Thoracic aorta (tissue), 2 donors: Measurements from ENCODE around the gene RNF19B. TPM values are rescaled to one million over a fixed set of nuclear protein-coding genes. Genes with fewer than 3 reads are reported as not detected.

ENCODE experiments used
- ATAC-seq: fragments of 150-250 bp; one replicate; pipeline ENCODE4 v1.8.0; 2017; ENCODE audit warnings: low read depth; ENCODE audit not compliant: insufficient number of reproducible peaks, low FRiP score
- DNase-seq: peaks from one replicate; pipeline ENCODE4 v3.0.0-alpha.2; 2020; ENCODE audit warnings: low spot score
- H3K27ac ChIP-seq, 2 donors: fragments of 200-600 bp; sonication (generic); 1 replicate in 1 of 2; 2 replicates in 1 of 2; pipeline ENCODE4 v1.5.1; 2016; ENCODE audit warnings: mild to moderate bottlenecking in 2 of 2, moderate library complexity in 2 of 2
- H3K27me3 ChIP-seq: fragments of 200-600 bp; sonication (generic); replicated peaks from 2 replicates; pipeline ENCODE4 v1.6.0; 2016; ENCODE audit warnings: mild to moderate bottlenecking; ENCODE audit not compliant: insufficient read depth
- H3K36me3 ChIP-seq: fragments of 200-600 bp; sonication (generic); one replicate; pipeline ENCODE4 v1.5.1; 2016
- H3K4me1 ChIP-seq, 2 donors: fragments of 200-600 bp; sonication (generic); 1 replicate in 1 of 2; 2 replicates in 1 of 2; pipeline versions ENCODE4 v1.5.1 to v1.6.0; 2016; ENCODE audit warnings: low read depth in 2 of 2, mild to moderate bottlenecking in 1 of 2; ENCODE audit not compliant: control insufficient read depth in 1 of 2
- H3K4me3 ChIP-seq: fragments of 200-600 bp; sonication (generic); 2 replicates; pipeline ENCODE4 v1.5.1; 2016; ENCODE audit warnings: mild to moderate bottlenecking
- H3K9me3 ChIP-seq: fragments of 200-600 bp; sonication (generic); 2 replicates; pipeline ENCODE4 v1.5.1; 2016
- total RNA-seq, 2 donors: library from RNA; depleted of rRNA; stranded (reverse); fragments of >200 nt; gene quantifications; one replicate each; pipeline versions ENCODE4 v1.1.0 to v1.2.3, GENCODE V29; 2016
- TF ChIP-seq, protein P1 (sequence below): fragments of 200-600 bp; sonication (generic); IDR thresholded peaks from one replicate; pipeline ENCODE4 v1.5.1; 2019; ENCODE audit warnings: antibody characterized with exemption

Gene RNF19B
- total RNA-seq, 2 donors from 2014 or later = 21.9 to 37.2 TPM

DNA sequence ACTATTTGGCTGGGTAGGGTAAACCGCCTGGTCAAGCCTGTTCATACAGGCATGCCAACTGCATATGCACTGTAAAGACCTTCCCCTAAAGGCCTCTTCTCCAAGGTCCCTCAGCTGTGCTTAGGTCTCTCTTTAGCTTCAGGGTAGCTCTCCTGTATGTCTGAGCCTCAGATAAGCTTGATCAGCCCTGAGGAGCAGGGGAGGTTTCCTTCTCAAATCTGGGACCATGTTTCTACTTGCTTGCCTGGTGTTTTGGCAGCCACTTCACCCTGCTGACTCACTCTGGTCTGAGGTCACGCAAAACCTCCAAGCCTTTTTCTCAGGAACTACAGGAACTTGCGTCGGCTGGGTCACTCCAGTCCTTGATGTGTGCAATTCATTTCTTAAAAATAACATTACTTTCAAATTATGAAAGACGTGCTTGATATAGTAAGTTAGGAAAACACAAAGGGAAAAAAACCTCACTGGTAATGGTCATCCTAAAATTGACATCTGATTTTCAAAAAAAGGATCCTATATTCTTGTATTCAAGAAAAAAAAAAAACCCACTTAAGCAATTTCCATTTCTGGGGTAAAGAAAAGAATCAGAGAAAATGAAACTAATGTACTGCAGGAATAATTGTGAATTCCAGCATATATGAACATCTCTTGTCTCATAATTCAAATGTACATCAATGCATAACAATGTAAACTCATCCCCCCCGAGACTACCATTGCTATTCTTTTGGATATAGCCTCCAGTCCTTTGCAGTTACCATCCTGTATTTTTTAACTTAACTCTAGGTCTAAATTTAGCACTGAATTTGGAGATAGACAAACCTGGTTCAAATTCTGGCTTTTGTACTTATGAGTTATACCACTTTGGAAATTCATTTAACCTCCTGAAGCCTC is 24.8 kb upstream of the RNF19B start:
- DNase-seq (peak; percentile 73), ATAC-seq (peak; percentile 63)
- TF ChIP-seq, protein P1, sequence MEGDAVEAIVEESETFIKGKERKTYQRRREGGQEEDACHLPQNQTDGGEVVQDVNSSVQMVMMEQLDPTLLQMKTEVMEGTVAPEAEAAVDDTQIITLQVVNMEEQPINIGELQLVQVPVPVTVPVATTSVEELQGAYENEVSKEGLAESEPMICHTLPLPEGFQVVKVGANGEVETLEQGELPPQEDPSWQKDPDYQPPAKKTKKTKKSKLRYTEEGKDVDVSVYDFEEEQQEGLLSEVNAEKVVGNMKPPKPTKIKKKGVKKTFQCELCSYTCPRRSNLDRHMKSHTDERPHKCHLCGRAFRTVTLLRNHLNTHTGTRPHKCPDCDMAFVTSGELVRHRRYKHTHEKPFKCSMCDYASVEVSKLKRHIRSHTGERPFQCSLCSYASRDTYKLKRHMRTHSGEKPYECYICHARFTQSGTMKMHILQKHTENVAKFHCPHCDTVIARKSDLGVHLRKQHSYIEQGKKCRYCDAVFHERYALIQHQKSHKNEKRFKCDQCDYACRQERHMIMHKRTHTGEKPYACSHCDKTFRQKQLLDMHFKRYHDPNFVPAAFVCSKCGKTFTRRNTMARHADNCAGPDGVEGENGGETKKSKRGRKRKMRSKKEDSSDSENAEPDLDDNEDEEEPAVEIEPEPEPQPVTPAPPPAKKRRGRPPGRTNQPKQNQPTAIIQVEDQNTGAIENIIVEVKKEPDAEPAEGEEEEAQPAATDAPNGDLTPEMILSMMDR = no peak
- Histone ChIP-seq H3K27me3 (no peaks in the 10 kb centered on the region), H3K27ac (peak overlapping the region; percentile 68 to 78), H3K4me1 (peaks cover 24 to 25% of the 10 kb centered on the region in 2 donors), H3K36me3 (no peaks in the 10 kb centered on the region), H3K9me3 (no peaks in the 10 kb centered on the region), H3K4me3 (peak overlapping the region; percentile 18)

DNA sequence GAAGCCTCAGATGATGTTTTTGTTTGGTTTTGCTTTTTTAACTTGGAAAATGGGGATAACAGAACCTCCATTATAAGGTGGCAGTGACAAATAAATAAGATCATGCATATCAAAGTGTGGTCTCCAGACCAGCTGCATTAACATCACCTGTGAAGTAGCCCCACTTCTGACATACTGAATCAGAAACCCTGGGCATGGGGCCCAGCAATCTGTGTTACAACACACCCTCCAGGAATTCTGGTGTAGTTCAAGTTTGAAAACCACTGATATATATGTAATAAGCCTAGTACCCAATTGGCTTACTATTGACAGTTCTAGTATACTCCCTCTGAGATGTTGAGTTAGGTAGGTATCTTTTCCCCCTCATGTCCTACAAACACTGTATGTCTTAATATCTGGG is 24.1 kb upstream of the RNF19B start:
- DNase-seq (no peak), ATAC-seq (no peak)
- peak overlapping the region; percentile 68 to 78 for H3K27ac ChIP-seq
- H3K9me3 ChIP-seq = no peaks in the 10 kb centered on the region
- peak overlapping the region; percentile 18 for H3K4me3 ChIP-seq
- H3K36me3 ChIP-seq = no peaks in the 10 kb centered on the region
- H3K27me3 ChIP-seq = no peaks in the 10 kb centered on the region
- TF ChIP-seq, protein P1 = no peak
- H3K4me1 ChIP-seq = peaks cover 24 to 25% of the 10 kb centered on the region in 2 donors

DNA sequence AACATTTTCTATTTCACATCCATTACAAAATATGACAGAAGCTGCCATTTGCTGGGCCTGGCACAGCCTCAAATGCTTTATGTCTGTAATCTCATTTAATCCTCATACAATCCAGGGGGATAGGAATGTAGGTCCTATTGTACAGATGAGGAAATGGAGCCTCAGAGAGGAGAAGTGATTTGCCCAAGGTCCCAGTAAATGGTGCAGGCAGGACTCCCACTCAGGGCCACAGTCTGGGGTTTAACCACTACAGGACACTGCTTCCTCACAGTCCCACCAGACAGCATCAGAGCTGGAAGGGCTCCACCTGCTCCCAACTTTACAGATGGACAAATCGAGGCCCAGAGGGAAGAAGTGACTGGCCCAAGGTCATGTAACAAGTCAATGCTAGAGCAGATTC is 20.6 kb upstream of the RNF19B start:
- TF ChIP-seq, protein P1 = no peak
- no peaks in the 10 kb centered on the region for H3K27me3 ChIP-seq
- H3K4me1 ChIP-seq = peaks cover 25 to 35% of the 10 kb centered on the region in 2 donors
- no peak overlapping the region for H3K4me3 ChIP-seq
- DNase-seq (no peak), ATAC-seq (no peak)
- no peaks in the 10 kb centered on the region for H3K36me3 ChIP-seq
- no peak overlapping the region for H3K27ac ChIP-seq
- no peaks in the 10 kb centered on the region for H3K9me3 ChIP-seq

DNA sequence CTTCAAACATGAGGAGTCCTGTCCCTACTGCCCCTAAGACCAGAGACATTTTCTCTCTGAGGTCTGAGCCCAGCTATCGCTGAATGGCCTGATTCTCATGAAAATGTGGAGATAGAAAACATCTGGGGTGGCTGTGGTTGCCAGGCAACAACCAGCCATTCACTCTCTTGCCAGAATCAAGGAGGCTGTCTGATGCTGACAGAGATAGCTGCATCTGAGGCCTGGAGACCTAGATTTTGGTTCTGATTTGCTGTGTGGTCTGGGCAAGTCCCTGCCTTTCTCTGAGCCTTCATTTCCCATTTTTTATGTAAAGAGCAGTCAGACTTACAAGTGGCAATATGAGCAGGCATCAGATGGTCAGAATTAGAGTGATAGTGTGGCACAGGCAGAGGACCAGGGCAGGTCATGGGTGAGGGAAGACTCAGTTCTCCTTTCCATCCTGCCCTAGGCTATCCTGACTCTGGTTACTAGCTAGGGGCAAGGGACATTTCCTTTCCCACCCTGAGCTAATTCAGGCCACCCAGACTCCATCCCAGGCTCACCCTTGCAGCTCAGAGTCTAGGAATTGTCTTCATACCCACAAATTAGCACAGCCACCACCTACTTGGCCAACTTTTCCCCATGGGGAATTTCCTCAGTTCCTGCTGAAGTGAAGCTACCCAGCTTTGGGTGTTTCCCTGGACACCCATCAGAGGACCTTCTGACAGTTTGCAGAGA is 20.0 kb upstream of the RNF19B start:
- H3K4me1 ChIP-seq = peaks cover 20 to 29% of the 10 kb centered on the region in 2 donors
- no peak overlapping the region for H3K27ac ChIP-seq
- H3K27me3 ChIP-seq = no peaks in the 10 kb centered on the region
- no peaks in the 10 kb centered on the region for H3K9me3 ChIP-seq
- no peak for DNase-seq
- H3K36me3 ChIP-seq = no peaks in the 10 kb centered on the region
- no peak overlapping the region for H3K4me3 ChIP-seq
- TF ChIP-seq, protein P1 = no peak
- no peak for ATAC-seq

DNA sequence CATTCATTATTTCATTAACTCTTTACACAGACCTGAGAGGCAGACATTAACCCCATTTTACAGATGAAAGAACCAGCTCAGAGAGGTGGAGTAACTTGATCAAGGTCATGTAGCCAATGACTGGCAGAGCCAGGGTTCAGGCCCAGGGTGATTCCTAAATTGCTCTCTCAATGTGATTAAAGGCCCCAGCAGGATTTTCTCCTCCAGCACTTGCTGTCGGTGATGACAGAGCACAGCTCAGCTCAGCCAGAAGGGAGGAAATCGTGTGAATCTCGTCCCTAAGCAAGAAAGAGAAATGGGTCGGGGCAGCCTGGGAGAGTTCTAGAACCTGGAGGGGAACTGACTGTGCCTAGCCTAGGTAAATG is 19.5 kb upstream of the RNF19B start:
- DNase-seq (no peak), ATAC-seq (no peak)
- Histone ChIP-seq H3K4me1 (peaks cover 20 to 23% of the 10 kb centered on the region in 2 donors), H3K36me3 (no peaks in the 10 kb centered on the region), H3K4me3 (no peak overlapping the region), H3K27me3 (no peaks in the 10 kb centered on the region), H3K9me3 (no peaks in the 10 kb centered on the region), H3K27ac (no peak overlapping the region)
- TF ChIP-seq, protein P1 = no peak
